ENCODE results near the gene SLC12A7. TPM values are rescaled to one million over a fixed set of nuclear protein-coding genes. Genes with fewer than 3 reads are reported as not detected.

SLC12A7 gene
- total RNA-seq, 4 donors from 2014 or later = 4.6 to 49.8 (median 15.8) TPM

DNA sequence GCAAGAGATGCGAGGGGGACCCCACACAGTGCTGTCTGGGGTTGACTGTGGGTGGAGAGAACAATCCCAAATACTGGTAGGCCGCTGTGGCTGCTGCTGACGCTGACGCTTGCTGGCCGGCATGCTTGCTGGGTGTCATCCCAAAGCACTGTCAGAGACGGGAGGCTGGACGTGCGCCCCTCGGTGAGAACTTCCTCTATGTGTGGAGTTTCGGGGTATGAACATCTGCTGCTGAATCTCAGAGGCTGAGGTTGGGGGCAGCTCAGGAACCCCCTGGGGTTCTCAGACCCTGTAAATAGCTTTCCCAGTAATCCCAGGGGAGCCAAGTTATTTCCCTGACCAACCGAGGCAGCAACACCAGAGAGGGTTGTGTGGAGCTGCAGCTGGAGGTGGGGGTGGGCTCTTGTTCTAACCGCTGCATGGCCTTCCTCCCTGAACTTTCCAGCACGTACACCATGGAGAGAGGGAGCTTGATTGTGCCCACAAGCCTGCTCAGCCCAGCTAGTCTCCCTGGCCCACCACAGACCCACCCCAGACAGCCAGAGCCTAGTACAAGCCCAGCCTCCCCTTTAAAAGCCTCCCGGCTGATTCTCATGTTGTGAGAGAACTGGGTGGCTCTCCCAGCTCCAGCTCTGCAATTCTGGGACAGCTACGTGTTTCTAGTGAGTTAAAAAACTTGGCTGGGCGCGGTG, 21.8 kb upstream of the SLC12A7 start:
- no peaks in the 10 kb centered on the region for H3K4me1 ChIP-seq
- intact Hi-C loops (cut with DNase I; ENCODE audit: low total_unique reads) = no loop called here
- no peaks in the 10 kb centered on the region for H3K27me3 ChIP-seq
- no peaks in the 10 kb centered on the region for H3K36me3 ChIP-seq
- no peak for DNase-seq
- no peak overlapping the region for H3K4me3 ChIP-seq
- no peaks in the 10 kb centered on the region for H3K9me3 ChIP-seq
- TF ChIP-seq POLR2A (IDR thresholded peaks at IDR 0.05) = no peak
- H3K27ac ChIP-seq = no peak overlapping the region

DNA sequence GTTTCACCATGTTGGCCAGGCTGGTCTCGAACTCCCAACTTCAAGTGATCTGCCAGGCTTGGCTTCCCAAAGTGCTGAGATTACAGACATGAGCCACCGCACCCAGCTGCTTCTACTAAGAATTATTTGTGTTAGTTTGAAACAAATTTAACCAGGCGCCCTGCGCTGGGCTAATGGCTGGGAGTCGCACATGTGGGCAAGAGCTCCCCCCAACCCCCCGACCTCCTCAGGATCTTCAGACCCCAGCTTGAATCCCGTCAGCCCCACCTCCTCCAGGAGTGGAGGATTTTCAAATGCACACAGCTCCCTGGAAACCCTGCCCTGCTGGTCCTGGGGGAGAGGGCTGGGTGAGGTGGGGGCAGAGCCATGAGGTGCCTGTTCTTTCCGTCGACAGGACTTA, 21.2 kb upstream of the SLC12A7 start:
- Histone ChIP-seq H3K9me3 (no peaks in the 10 kb centered on the region), H3K27ac (no peak overlapping the region), H3K36me3 (no peaks in the 10 kb centered on the region), H3K4me1 (no peaks in the 10 kb centered on the region), H3K4me3 (no peak overlapping the region), H3K27me3 (no peaks in the 10 kb centered on the region)
- TF ChIP-seq, protein P1, sequence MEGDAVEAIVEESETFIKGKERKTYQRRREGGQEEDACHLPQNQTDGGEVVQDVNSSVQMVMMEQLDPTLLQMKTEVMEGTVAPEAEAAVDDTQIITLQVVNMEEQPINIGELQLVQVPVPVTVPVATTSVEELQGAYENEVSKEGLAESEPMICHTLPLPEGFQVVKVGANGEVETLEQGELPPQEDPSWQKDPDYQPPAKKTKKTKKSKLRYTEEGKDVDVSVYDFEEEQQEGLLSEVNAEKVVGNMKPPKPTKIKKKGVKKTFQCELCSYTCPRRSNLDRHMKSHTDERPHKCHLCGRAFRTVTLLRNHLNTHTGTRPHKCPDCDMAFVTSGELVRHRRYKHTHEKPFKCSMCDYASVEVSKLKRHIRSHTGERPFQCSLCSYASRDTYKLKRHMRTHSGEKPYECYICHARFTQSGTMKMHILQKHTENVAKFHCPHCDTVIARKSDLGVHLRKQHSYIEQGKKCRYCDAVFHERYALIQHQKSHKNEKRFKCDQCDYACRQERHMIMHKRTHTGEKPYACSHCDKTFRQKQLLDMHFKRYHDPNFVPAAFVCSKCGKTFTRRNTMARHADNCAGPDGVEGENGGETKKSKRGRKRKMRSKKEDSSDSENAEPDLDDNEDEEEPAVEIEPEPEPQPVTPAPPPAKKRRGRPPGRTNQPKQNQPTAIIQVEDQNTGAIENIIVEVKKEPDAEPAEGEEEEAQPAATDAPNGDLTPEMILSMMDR (IDR thresholded peaks at IDR 0.05) = no peak
- no peak for TF ChIP-seq POLR2A (IDR thresholded peaks at IDR 0.05)
- intact Hi-C loops (cut with DNase I; ENCODE audit: low total_unique reads) = no loop called here
- no peak for DNase-seq

DNA sequence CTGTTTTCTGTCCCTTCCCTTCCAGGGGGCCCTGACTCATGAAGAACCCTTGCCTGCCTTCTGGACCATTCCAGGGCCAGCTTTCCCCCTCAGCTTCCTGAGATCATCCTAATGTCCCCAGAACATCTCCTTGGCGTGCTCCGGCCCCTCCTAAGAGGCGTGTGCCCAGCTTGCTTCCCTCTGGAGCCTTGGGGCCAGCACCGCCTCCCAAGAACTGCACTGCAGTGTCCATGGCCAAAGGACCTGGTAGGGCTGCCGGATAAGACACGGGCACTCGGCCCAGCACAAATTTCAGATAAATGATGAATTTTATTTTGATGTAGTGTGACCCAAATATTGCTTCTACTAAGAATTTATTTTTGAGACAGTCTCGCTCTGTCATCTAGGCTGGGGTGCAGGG, 20.7 kb upstream of the SLC12A7 start:
- Histone ChIP-seq H3K27me3 (no peaks in the 10 kb centered on the region), H3K4me1 (no peaks in the 10 kb centered on the region), H3K4me3 (no peak overlapping the region), H3K36me3 (no peaks in the 10 kb centered on the region), H3K27ac (no peak overlapping the region), H3K9me3 (no peaks in the 10 kb centered on the region)
- DNase-seq = no peak
- intact Hi-C loops (cut with DNase I; ENCODE audit: low total_unique reads) = no loop called here
- no peak for TF ChIP-seq POLR2A (IDR thresholded peaks at IDR 0.05)
- TF ChIP-seq, protein P1 (IDR thresholded peaks at IDR 0.05) = no peak

DNA sequence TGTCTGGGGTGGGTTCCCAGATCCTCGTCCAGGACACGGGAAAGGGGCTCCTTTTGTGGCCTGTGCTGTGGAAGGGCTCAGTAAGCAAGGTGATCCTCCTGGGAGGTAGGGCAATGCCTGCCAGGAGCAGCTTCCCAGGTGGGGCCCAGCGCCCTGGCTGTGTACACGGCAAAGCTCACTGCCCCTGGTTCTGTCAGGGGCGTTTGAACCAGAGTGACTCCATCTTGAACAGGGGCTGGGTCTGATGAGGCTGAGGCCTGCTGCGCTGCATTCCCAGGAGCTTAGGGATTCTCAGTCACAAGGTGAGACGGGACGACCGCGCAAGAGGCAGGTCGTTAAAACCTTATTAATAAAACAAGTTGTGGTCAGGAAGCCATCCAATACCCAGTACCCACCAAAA, 19.9 kb upstream of the SLC12A7 start:
- H3K36me3 ChIP-seq = no peaks in the 10 kb centered on the region
- no peak overlapping the region for H3K27ac ChIP-seq
- no peak overlapping the region for H3K4me3 ChIP-seq
- no peaks in the 10 kb centered on the region for H3K4me1 ChIP-seq
- DNase-seq = no peak
- TF ChIP-seq, protein P1 (IDR thresholded peaks at IDR 0.05) = no peak
- no peak for TF ChIP-seq POLR2A (IDR thresholded peaks at IDR 0.05)
- intact Hi-C loops (cut with DNase I; ENCODE audit: low total_unique reads) = no loop called here
- H3K9me3 ChIP-seq = no peaks in the 10 kb centered on the region
- H3K27me3 ChIP-seq = no peaks in the 10 kb centered on the region

DNA sequence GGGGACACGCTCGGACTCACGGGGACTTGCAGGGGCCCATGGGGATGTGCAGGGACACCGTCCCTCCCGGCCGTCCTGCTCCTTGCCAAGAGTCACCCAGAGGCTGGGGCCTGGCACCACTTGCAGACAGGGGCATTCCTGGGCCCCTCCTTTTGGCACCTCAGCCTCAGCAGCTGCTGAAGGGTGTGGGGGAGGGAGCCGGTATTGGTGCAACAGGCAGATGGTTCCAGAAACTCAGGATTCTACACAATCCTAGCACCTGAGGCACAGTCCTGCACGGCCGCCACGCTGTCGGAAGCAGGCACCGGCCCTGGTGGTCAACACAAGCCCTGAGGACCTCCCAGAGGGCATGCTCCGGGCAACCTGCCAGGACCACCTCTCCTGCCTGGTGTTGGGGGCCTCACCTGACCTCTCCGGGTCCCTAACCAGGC, 19.3 kb upstream of the SLC12A7 start:
- TF ChIP-seq POLR2A (IDR thresholded peaks at IDR 0.05) = no peak
- TF ChIP-seq, protein P1 (IDR thresholded peaks at IDR 0.05) = no peak
- no peak for DNase-seq
- H3K36me3 ChIP-seq = no peaks in the 10 kb centered on the region
- no peaks in the 10 kb centered on the region for H3K9me3 ChIP-seq
- intact Hi-C loops (cut with DNase I; ENCODE audit: low total_unique reads) = no loop called here
- no peaks in the 10 kb centered on the region for H3K4me1 ChIP-seq
- no peak overlapping the region for H3K4me3 ChIP-seq
- H3K27ac ChIP-seq = no peak overlapping the region
- H3K27me3 ChIP-seq = no peaks in the 10 kb centered on the region
